DMS153 treated with DMSO at 0.1 percent for 48 hours (cell line): ENCODE results near the gene F2.
"Not testable (repeated sequence)": the region's sequence is repeated elsewhere in the genome, so short reads cannot be mapped to it uniquely, and the experiment has no call there.

ENCODE experiments used
- DNase-seq: peaks from one replicate; lab custom pipeline; 2025; ENCODE audit not compliant: unreplicated experiment; lab: John Stamatoyannopoulos, UW

Gene F2

DNA sequence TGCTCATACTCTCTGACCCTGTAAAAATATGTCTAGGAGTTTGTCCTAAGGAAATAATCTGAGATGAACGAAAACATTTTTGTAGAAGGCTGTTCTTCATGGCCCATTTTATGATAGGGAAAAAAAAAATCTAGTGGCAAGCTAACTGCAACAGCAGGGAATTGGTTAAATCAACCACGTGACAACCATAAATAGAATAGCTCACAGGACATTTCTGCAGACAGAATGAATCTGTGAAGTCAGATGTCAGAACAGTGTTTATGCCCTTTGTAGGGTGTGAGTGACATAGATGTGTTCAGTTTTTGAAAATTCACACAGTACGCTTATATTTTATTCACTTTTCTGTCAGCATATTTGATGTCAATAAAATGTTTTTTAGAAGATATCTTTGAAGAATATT is 34.6 kb upstream of the F2 start:
- DNase-seq, result no peak

DNA sequence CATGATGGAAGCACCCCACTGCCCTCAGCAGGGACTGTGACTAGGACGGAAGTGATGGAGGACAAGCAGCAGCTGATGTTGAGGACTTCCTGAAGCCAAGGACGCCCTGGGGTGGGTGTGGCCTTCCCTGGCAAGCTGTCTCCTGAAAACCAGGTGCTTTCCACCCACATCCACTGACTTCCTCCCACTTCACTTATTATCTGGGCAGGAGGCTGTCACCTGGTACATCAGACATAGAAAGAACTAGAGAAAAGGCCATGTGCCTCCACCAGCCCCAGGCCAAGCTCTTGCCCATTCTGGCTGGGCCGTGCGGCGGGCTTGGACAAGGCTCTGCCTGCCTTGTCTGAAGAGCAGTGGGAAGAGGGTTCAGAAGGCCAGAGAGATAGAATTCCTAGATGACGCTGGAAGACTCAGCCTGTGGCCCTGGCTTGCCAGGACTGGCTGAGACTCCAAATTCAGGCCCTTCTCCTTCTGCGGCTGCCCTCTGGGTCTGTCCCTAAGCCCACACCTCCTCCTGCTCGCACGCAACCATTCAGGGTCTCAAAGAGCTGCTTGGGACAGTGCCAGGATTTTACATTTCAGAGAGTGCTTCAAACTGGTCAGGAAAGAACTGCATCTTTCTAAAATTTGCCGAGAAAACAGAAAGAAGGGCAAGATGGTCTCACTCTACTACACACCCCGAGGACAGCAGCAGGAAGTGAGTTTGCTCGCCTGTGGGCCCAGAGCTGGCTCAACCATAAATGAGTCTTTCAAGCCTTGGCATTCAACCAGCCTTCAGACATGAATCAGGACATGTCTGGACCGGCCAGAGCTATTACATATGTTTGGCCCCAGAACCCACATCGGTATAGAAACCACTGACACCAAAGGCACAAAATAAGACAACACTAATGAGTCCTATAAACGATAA is 31.9 kb upstream of the F2 start:
- peak; percentile 85 for DNase-seq

DNA sequence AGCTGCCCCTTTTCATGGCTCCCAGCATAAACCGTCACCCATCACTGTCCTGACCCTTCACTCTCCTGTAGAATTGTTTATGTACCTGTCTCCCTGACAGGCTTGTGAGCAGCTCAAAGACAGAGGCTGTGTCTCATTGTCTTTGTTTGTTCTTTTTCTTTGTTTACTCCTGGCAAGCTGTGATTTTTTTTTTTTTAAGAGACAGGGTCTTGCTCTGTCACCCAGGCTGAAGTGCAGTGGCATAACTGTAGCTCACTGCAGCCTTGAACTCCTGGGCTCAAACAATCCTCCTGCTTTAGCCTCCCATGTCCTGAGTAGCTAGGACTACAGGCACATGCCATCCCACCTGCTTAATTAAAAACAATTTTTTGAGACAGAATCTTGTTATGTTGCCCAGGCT is 28.3 kb upstream of the F2 start:
- no peak for DNase-seq

DNA sequence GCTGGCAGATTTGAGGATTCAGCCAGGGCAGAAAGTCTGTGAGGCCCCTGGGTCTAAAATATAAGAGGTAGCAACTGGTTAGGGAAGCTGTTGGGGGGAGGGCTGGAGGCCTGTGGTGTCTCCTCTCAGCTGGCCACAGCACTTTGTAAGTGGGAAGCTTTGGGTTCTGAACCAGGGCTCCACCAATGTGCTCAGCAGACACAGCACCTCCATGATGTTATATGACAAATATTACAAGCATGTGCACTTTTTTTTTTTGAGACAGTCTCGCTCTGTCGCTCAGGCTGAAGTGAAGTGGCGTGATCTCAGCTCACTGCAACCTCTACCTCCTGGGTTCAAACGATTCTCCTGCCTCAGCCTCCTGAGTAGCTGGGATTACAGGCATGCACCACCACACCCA is 26.6 kb upstream of the F2 start:
- no peak for DNase-seq

DNA sequence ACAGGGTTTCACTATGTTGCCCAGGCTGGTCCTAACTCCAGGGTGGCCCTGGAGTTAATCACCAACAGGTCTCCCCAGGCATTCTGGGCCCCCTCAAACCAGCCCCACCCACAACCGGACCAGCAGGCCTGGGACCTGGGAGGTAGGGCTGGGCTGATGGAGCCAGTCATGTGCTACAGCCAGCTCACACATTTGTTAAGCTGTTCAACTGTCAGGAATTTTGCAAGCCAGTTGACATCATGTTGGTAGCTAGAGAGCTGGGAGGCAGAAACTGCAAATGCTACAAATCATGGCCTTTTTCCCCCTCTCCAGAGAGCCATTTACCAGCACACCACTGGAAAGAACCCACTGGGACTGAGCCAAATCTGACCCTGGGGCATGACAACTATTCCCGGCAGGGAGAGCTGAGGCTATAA is 25.4 kb upstream of the F2 start:
- DNase-seq, result no peak

DNA sequence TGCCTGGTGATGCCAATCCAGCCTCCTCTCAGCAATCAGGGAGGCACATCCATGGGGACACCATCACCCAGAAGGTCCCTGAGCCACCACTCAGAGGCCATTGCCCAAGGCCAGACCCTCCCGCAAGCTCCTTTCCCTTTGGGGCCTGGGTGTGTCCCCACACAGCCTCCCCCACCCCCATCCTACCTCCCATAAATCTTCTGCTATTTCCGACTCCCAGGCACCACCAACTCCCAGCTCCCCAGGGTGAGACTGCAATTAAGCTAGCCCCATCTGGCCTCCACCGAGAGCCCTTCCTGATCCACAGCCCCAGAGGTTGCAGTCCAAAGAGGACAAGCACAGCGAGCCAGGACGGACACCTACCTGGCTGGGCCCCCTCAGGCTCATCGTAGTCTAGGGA is 24.9 kb upstream of the F2 start:
- DNase-seq, result no peak

DNA sequence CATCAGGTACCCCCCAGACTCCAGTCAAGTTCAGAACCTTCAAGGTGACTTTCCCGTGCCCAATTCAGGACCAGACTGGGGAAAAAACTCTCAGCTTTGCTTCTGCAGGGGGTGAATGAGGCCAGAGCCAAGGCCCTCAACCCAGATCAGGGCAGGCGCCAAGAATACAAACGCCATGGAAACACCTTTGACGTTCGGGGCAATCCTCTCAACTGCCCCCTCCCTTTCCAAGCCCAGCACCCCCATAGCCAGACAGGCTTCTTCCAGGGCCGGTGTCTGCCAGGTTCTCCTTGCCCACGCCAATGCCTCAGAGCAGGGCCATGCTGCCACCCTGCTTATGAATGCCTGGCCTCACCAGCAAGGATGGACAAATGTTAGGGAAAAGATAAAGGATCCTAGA is 24.4 kb upstream of the F2 start:
- DNase-seq, result no peak

DNA sequence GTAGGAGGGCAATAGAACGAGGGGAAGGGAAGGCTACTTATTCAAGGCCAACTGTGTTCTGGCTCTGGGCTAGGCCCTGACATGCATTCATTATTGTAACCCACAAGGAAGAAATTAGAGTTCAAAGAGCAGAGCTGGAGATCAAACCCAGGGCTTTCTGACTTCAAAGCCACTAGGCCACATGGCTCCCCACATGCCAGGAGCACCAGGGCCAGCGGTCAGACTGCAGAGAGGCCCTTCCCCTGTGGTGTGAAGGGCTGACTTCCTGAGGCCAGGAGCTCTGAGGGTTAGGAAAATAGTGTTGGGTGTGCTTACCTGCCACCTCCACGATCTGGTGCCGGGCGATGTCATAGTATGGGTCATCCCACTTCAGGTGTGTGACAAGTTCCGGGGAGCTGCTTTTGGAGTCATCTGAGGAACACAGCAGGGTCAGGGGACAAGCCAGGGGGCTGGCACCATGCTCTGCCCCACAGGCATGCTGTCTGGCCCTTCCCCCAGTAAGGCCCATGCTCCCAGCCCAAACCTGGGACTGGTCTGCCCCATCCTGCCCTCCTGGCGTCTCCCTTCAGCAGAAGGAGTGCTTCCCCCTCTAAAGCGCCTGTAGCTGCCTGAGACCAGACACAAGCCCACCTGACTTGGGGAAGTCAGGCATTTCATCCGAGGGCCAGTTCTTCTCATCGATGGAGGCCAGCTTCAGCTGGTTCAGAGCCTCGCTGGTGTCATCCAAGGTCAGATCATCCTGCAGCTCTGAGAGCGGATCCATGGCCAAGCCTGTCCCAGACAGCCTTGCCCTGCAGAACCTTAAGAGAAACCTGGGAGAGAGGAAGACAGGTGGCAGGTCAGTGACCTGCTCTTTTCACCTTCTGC is 23.4 kb upstream of the F2 start:
- no peak for DNase-seq

DNA sequence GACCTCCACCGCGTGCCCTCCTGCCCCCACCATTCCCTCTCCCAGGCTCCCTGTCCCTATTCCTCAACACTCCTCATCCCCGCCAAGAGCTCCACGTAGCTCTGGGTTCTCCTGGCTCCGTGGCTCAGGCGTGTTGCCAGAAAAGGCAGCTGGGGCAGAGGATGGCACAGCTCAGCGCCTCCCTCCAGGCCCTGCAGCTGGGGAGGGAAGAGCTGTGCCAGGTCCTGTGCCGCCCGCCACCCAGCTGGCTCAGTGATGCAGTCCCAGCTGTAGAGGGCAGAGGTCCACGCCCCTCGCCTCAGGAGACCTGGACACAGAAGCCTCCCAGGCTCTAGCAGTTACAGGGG is 22.8 kb upstream of the F2 start:
- DNase-seq, result no peak

DNA sequence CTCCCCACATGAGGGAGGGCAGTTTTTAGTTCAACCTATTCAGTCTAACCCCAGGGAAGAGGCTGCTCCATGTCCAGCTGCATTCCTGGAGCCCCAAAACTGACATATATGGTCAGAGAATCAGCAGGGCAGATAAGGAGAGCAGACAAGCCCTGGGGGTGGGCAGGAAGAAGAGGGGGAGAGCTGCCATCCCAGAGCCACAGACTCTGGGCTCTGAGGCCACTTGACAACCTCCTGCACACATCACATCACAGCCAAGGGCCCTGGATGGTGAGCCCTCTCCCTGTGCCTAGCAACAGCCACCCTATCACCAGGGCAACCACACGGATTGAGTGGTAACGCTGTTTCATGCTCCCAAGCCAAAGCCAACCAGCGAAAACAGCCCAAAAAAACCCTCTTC is 21.7 kb upstream of the F2 start:
- no peak for DNase-seq

DNA sequence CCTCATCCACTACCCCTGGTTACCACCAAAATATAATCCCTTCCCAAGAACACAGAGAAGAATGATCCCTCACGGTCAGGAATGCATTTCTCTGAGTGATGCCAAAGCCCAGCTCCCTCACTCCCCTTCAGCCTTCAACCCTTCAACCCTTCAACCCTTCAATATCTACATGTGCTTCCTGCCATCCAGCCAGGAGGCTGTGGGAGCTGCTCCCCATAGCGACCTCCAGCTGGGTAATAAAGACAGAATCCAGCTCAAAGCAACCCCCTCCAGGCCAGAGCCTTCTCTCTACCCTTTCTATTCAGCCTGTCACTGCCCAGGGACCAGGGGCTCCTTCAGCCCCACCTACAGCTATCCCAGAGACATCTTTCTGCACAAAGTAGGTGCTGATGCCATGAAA is 21.3 kb upstream of the F2 start:
- no peak for DNase-seq

DNA sequence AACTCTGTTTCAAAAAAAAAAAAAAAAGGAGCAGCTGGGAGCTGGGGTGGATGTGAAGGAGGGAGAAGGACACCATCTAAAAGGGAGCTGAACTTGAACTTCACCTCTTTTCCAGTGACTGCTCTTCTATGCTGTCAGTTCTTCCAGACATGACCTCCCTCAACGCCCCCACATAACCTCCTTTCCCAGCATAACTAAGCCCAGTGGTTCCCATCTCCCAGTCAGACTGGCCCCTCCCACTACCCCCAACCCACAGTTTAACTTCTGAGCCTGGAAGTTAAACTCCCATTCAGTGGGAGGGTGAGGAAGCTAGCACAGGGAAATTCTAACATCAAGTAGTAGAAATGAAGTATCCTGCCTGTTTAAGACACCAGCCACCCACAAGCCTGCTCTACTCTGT is 20.4 kb upstream of the F2 start:
- DNase-seq, result no peak

DNA sequence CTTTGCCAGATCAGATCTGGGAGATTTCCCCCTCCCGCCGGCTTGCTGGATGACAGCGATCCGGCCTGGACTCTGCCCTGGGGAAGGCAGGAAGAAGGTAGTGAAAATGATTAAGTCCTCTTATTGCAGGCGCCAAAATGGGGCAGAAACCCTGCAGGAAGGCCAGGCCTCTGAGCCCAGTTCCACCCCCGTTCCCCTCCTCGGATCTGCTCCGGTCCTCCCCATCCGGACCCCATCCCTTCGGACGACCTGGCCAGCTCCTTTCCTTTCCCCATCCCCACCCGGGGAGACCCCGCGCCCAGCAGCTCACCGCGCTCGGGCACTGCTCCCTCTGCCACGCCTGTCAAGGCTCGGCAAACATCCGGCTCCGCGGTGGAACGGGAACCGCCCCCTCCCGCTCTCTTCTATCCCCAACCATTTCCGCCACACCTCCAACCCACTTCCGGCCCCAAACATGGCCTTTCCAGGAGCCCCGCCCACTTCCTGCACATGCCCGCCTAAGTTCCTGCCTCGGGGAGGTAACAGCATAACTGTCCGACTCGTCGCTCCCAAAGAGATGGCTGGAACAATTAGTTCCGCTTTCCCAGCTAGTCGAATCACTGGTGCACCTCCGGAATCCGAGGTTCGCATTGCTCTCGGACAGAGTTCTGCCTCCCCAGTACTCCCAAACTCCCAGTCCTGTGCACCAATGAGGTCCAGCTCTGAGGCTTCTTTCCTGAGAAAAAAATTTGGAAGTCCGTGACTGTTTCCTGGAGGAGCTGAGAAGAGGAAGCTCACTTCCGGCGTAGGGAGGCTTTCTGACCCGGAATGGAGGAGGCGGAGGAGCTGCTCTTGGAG is 18.6 kb upstream of the F2 start, which contains the start of the genes ARHGAP1 and ZNF408:
Gene ARHGAP1, minus strand, starts transcription at position 379 of the 837 bp plus-strand sequence. CDS start 4,512 bp downstream, outside the sequence.
Gene ZNF408, plus strand, starts transcription at position 791 of the 837 bp plus-strand sequence. Its CDS starts 17 bp downstream, at position 808.
- DNase-seq, result peak; percentile 97

DNA sequence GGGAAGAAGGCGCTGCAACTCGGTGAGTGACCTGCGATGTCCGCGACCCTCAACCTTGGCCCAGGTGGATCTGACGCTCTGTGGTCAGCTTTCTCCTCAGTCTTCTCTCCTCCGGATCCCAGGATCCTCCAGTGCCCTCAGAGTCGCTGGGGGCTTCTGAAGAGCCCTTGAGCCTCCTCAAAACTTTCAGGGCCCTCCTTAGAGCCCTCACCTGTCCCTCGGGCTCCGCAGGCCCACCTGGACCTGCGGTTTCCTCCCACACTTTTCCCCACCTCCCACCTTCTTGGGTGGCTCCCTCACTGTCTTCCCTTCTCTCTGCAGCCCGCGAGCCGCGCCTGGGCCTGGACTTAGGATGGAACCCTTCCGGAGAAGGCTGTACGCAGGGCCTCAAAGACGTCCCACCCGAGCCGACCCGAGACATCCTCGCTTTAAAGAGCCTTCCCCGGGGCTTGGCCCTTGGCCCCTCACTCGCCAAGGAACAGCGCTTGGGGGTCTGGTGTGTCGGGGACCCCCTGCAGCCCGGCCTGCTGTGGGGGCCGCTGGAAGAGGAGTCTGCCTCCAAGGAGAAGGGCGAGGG is 17.8 kb upstream of the F2 start:
- no peak for DNase-seq

DNA sequence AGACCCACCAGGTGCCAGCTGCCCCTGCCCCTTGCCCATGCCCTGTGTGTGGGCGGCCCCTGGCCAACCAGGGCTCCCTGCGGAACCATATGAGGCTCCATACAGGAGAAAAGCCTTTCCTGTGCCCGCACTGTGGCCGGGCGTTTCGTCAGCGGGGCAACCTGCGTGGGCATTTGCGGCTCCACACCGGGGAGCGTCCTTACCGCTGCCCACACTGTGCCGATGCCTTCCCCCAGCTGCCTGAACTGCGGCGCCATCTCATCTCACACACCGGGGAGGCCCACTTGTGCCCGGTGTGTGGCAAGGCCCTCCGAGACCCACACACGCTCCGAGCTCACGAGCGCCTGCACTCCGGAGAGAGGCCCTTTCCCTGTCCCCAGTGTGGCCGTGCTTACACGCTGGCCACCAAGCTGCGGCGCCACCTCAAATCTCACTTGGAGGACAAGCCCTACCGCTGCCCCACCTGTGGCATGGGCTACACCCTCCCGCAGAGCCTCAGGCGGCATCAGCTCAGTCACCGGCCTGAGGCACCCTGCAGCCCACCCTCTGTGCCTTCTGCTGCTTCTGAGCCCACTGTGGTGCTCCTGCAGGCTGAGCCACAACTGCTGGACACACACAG is 13.8 kb upstream of the F2 start:
- DNase-seq, result no peak

DNA sequence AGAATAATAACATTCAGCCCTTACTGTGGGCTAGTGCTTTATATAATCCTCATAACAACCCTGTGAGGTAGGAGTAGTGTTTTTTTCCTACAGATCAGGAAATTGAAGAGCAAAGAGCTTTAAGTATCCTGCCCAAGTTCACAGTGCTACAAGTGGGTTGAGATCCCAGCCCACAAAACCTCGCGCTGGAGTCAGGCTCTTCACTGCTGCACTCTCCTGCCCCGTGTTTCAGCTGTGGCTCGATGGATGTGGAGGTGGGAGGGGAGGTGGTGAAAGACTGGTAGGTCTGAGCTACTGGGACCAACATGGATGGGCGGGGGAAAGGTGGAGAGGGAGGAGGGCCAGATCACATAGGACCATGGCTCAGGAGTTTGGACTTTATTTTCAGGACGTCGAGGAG is 12.1 kb upstream of the F2 start:
- no peak for DNase-seq

DNA sequence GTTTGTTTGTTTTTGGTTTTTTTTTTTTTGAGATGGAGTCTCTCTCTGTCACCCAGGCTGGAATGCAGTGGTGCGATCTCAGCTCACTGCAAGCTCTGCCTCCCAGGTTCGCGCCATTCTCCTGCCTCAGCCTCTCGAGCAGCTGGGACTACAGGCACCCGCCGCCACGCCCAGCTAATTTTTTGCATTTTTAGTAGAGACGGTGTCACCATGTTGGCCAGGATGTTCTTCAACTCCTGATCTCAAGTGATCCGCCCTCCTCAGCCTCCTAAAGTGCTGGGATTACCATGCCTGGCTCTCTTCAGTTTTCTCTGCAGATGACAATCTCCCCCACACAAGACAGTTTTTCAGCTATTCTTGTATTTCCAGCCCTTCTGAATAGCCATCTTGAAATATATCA is 9.7 kb upstream of the F2 start:
- DNase-seq, result not testable (repeated sequence)

DNA sequence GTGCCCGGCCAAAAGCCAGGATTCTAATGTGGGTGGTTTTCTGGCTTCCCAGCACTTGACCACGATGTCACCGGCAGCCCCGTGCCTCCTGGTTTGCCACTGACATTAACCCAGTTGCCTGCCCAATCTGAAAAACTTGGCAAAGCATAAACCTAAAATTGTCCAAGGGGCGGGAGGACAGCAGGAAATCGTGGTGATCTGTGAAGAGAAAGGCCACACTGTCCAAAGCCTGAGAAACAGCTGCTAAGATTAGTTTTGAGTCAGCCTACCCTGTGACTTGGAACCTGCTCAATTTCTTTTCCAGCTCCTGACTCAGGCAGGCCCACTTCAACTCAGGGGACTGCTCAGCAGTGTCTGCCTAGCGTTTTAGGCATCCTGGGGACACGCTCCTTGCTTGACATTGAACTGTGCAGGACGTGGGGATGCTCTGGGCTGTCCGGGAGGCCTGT is 8.2 kb upstream of the F2 start:
- no peak for DNase-seq

DNA sequence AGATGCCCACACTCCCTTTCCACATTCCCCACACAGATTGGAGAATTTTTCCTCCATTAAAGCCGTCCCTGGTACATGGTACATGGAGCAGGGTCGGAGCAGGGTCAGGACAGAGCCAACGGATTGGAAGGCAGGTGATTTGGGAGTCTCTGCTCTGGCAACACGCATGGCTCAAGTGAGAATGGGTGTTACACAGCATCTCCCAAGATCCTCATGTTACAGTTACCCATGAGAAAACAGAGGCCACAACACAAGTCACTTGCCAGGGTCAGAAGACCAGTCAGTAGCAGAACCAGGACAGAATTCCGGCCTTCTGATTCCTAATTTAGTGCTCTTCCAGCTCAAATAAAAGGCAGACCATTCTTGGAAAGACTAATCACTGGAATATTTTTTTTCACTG is 7.7 kb upstream of the F2 start:
- DNase-seq, result no peak

DNA sequence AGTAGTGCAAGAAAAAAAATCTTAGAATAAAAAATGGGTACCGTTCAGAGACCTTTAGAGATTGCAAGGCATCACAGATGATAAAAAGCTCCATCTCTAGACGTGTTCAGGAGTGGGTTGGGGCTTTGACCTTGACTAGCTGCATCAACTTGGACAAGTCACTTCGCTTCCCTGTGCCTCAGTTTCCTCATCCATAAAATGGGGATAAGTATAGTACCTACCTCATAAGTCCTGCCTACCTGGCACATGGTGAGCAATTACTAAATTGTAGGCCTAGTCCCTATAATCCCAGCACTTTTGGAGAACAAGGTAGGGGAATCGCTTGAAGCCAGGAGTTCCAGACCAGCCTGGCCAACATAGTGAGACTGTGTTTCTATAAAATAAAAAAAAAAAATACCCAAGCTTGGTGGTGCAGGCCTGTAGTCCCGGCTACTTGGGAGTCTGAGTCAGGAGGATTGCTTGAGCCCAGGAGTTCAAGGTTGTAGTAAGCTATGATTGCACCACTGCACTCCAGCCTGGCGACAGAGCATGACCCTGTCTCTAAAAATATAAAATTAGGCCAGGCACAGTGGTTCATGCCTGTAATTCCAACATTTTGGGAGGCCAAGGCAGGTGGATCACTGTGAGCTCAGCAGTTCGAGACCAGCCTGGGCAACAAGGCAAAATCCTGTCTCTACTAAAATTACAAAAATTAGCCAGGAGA is 6.0 kb upstream of the F2 start:
- DNase-seq, result no peak
